K562 (cell line): Measurements from ENCODE around the gene ALG12. TPM values are rescaled to one million over a fixed set of nuclear protein-coding genes. Genes with fewer than 3 reads are reported as not detected.

Experiments used
- PHB ChIP-seq: fragments of 250-450 bp; sonication (Bioruptor Pico); IDR thresholded peaks from 2 replicates; pipeline ENCODE4 v1.5.0; 2021
- RBFOX2 ChIP-seq: fragments of 200-400 bp; formaldehyde crosslinking; IDR thresholded peaks from 2 replicates; pipeline ENCODE4 v1.6.1; 2017; ENCODE audit warnings: low read depth, mild to moderate bottlenecking, low read length, moderate library complexity
- polyA plus RNA-seq, 8 experiments: library from polyadenylated mRNA; depleted of rRNA in 4 of 8; stranded (reverse) in 5 of 8; unstranded in 3 of 8; fragments of >200 nt; fragmentation: Nextera tagmentation in 2 of 8; fragmentation: Illumina TruSeq in 1 of 8; extraction: Ambion mirVana in 2 of 8; extraction: Trizol in 1 of 8; gene quantifications; 2 replicates each; pipeline versions ENCODE4 v1.2.1 to v1.2.3, GENCODE V29; 2011 to 2014; ENCODE audit warnings: inconsistent platforms in 1 of 8, missing spikeins in 1 of 8
- total RNA-seq, 7 experiments: library from RNA; depleted of rRNA in 6 of 7; stranded (reverse); fragments of >200 nt in 6 of 7; fragmentation: Illumina TruSeq in 2 of 7; extraction: Trizol in 2 of 7; gene quantifications; 2 replicates each; pipeline versions ENCODE4 v1.2.1 to v1.2.3, GENCODE V29; 2011 to 2021; ENCODE audit warnings: low replicate concordance in 1 of 7
- TF ChIP-seq, protein P1 (sequence below), 2 experiments: fragments of 450-650 bp in 1 of 2; sonication (generic) in 1 of 2; formaldehyde crosslinking in 1 of 2; IDR thresholded peaks; 2 replicates each; pipeline versions ENCODE4 v1.7.1 to v1.9.0; 2016 to 2022; ENCODE audit warnings: inconsistent platforms in 1 of 2, mild to moderate bottlenecking in 1 of 2, missing genetic modification reagents in 1 of 2
- TF ChIP-seq, protein P2 (sequence below), 2 experiments: IDR thresholded peaks; 2 replicates each; pipeline ENCODE4 v1.6.1; 2012; ENCODE audit warnings: improper control_type of control experiment in 2 of 2, low read depth in 2 of 2, low read length in 2 of 2, borderline replicate concordance in 1 of 2
- TF ChIP-seq, protein P3 (sequence below): sonication (generic); formaldehyde crosslinking; IDR thresholded peaks from 2 replicates; pipeline ENCODE4 v1.8.1; 2023; ENCODE audit warnings: mild to moderate bottlenecking, missing genetic modification reagents, moderate library complexity

The ALG12 gene
- total and polyA plus RNA-seq, 9 of the 15 experiments (the other 6 are each of a cell fraction or from before 2014, with no cell fraction given), result 0.20 to 8.5 (median 3.4) TPM

- TF ChIP-seq, protein P1, sequence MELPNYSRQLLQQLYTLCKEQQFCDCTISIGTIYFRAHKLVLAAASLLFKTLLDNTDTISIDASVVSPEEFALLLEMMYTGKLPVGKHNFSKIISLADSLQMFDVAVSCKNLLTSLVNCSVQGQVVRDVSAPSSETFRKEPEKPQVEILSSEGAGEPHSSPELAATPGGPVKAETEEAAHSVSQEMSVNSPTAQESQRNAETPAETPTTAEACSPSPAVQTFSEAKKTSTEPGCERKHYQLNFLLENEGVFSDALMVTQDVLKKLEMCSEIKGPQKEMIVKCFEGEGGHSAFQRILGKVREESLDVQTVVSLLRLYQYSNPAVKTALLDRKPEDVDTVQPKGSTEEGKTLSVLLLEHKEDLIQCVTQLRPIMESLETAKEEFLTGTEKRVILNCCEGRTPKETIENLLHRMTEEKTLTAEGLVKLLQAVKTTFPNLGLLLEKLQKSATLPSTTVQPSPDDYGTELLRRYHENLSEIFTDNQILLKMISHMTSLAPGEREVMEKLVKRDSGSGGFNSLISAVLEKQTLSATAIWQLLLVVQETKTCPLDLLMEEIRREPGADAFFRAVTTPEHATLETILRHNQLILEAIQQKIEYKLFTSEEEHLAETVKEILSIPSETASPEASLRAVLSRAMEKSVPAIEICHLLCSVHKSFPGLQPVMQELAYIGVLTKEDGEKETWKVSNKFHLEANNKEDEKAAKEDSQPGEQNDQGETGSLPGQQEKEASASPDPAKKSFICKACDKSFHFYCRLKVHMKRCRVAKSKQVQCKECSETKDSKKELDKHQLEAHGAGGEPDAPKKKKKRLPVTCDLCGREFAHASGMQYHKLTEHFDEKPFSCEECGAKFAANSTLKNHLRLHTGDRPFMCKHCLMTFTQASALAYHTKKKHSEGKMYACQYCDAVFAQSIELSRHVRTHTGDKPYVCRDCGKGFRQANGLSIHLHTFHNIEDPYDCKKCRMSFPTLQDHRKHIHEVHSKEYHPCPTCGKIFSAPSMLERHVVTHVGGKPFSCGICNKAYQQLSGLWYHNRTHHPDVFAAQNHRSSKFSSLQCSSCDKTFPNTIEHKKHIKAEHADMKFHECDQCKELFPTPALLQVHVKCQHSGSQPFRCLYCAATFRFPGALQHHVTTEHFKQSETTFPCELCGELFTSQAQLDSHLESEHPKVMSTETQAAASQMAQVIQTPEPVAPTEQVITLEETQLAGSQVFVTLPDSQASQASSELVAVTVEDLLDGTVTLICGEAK (IDR thresholded peaks at IDR 0.05), result peak; percentile 18; the same call in 1 of the 2 replicates
- TF ChIP-seq, protein P1 (CRISPR knock-in tag; IDR thresholded peaks at IDR 0.05), result no peak
- TF ChIP-seq RBFOX2, result peak; percentile 88
- TF ChIP-seq, protein P2, sequence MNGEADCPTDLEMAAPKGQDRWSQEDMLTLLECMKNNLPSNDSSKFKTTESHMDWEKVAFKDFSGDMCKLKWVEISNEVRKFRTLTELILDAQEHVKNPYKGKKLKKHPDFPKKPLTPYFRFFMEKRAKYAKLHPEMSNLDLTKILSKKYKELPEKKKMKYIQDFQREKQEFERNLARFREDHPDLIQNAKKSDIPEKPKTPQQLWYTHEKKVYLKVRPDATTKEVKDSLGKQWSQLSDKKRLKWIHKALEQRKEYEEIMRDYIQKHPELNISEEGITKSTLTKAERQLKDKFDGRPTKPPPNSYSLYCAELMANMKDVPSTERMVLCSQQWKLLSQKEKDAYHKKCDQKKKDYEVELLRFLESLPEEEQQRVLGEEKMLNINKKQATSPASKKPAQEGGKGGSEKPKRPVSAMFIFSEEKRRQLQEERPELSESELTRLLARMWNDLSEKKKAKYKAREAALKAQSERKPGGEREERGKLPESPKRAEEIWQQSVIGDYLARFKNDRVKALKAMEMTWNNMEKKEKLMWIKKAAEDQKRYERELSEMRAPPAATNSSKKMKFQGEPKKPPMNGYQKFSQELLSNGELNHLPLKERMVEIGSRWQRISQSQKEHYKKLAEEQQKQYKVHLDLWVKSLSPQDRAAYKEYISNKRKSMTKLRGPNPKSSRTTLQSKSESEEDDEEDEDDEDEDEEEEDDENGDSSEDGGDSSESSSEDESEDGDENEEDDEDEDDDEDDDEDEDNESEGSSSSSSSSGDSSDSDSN (IDR thresholded peaks at IDR 0.05; ENCODE audit: borderline replicate concordance in 1 of 2, low read depth in 2 of 2, low read length in 2 of 2), result 0 out of 4 replicates have a peak, but pooled peaks of 1 of the 2 experiments have one; percentile 28
- TF ChIP-seq, protein P3, sequence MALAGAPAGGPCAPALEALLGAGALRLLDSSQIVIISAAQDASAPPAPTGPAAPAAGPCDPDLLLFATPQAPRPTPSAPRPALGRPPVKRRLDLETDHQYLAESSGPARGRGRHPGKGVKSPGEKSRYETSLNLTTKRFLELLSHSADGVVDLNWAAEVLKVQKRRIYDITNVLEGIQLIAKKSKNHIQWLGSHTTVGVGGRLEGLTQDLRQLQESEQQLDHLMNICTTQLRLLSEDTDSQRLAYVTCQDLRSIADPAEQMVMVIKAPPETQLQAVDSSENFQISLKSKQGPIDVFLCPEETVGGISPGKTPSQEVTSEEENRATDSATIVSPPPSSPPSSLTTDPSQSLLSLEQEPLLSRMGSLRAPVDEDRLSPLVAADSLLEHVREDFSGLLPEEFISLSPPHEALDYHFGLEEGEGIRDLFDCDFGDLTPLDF (CRISPR knock-in tag), result no peak
- no peak for TF ChIP-seq PHB (CRISPR knock-in tag)
These were observed 65.0 kb downstream of the ALG12 start, which contains the start of gene ZBED4 (continued) for GRCh38 chr22:49852898-49853894.
